ENCODE measurements around the gene PCDHB13.
"Not testable (repeated sequence)": the region's sequence is repeated elsewhere in the genome, so short reads cannot be mapped to it uniquely, and the experiment has no call there.

DNA sequence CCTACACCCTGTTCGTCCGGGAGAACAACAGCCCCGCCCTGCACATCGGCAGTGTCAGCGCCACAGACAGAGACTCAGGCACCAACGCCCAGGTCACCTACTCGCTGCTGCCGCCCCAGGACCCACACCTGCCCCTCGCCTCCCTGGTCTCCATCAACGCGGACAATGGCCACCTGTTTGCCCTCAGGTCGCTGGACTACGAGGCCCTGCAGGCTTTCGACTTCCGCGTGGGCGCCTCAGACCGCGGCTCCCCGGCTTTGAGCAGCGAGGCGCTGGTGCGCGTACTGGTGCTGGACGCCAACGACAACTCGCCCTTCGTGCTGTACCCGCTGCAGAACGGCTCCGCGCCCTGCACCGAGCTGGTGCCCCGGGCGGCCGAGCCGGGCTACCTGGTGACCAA, 25.0 kb upstream of the PCDHB13 start:
- TF ChIP-seq BHLHE40 (IDR thresholded peaks at IDR 0.05; ENCODE audit: borderline replicate concordance); FOXA1 (IDR thresholded peaks at IDR 0.05); NFRKB (IDR thresholded peaks at IDR 0.05); SUZ12 (IDR thresholded peaks at IDR 0.05); FOXM1 (IDR thresholded peaks at IDR 0.05; ENCODE audit: borderline replicate concordance); SP1 (IDR thresholded peaks at IDR 0.05): not testable (repeated sequence)
- TF ChIP-seq, protein P1, sequence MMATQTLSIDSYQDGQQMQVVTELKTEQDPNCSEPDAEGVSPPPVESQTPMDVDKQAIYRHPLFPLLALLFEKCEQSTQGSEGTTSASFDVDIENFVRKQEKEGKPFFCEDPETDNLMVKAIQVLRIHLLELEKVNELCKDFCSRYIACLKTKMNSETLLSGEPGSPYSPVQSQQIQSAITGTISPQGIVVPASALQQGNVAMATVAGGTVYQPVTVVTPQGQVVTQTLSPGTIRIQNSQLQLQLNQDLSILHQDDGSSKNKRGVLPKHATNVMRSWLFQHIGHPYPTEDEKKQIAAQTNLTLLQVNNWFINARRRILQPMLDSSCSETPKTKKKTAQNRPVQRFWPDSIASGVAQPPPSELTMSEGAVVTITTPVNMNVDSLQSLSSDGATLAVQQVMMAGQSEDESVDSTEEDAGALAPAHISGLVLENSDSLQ (IDR thresholded peaks at IDR 0.05): not testable (repeated sequence)
